Measurements from ENCODE around the gene ZBTB25. TPM values are rescaled to one million over a fixed set of nuclear protein-coding genes. Genes with fewer than 3 reads are reported as not detected.

ZBTB25 gene
- total RNA-seq, 2 experiments from 2014 or later, result 18.4 to 35.4 TPM

GRCh38 chr14:64544607-64545312, 41.1 kb upstream of the ZBTB25 start:
- TF ChIP-seq CTCF (conservative IDR thresholded peaks at IDR 0.05; ENCODE audit: low read length) (no peak), EZH2phosphoT487 (IDR thresholded peaks at IDR 0.05; ENCODE audit: borderline replicate concordance, low read depth, low read length) (no peak)

GRCh38 chr14:64542836-64543201, 39.2 kb upstream of the ZBTB25 start:
- no peaks in the 10 kb centered on the region for H3K9me3 ChIP-seq (ENCODE audit: low read length)
- H3K4me2 ChIP-seq (ENCODE audit: low read length), result no peak overlapping the region
- H3K36me3 ChIP-seq (ENCODE audit: insufficient read depth, low read length), result no peaks in the 10 kb centered on the region
- H3K27ac ChIP-seq (ENCODE audit: low read depth, low read length, poor library complexity, severe bottlenecking), result no peak overlapping the region
- H2AFZ ChIP-seq (ENCODE audit: low read length), result no peak overlapping the region
- CTCF ChIA-PET (ENCODE audit: unreplicated experiment), result no interaction called here
- POLR2A ChIA-PET, result no interaction called here
- TF ChIP-seq EZH2phosphoT487 (IDR thresholded peaks at IDR 0.05; ENCODE audit: borderline replicate concordance, low read depth, low read length) (no peak), CTCF (conservative IDR thresholded peaks at IDR 0.05; ENCODE audit: low read length) (no peak)
- no peaks in the 10 kb centered on the region for H3K79me2 ChIP-seq (ENCODE audit: insufficient read depth, low read depth, low read length)
- H3K9me2 ChIP-seq (ENCODE audit: insufficient read depth, low read length), result no peaks in the 10 kb centered on the region
- BruUV-seq (replicated peaks), result no TSS peak
- H4K20me1 ChIP-seq (ENCODE audit: insufficient read depth, low read length), result no peaks in the 10 kb centered on the region
- no peak for DNase-seq (ENCODE audit: low spot score)
- H3K4me1 ChIP-seq (ENCODE audit: insufficient read depth, low read length, poor library complexity, severe bottlenecking), result peaks cover 3% of the 10 kb centered on the region
- intact Hi-C loops (cut with micrococcal nuclease; ENCODE audit: unreplicated experiment), result no loop called here
- H3K4me3 ChIP-seq (ENCODE audit: low read depth, low read length, poor library complexity, severe bottlenecking), result no peak overlapping the region

More at GRCh38 chr14:64544607-64545312, 41.1 kb upstream of the ZBTB25 start:
- Histone ChIP-seq H3K79me2 (ENCODE audit: insufficient read depth, low read depth, low read length) (no peaks in the 10 kb centered on the region), H3K4me1 (ENCODE audit: insufficient read depth, low read length, poor library complexity, severe bottlenecking) (no peaks in the 10 kb centered on the region), H3K9me3 (ENCODE audit: low read length) (no peaks in the 10 kb centered on the region), H2AFZ (ENCODE audit: low read length) (no peak overlapping the region), H3K36me3 (ENCODE audit: insufficient read depth, low read length) (no peaks in the 10 kb centered on the region), H3K4me2 (ENCODE audit: low read length) (no peak overlapping the region), H3K4me3 (ENCODE audit: low read depth, low read length, poor library complexity, severe bottlenecking) (no peak overlapping the region), H3K9me2 (ENCODE audit: insufficient read depth, low read length) (no peaks in the 10 kb centered on the region), H4K20me1 (ENCODE audit: insufficient read depth, low read length) (no peaks in the 10 kb centered on the region), H3K27ac (ENCODE audit: low read depth, low read length, poor library complexity, severe bottlenecking) (no peak overlapping the region)
- DNase-seq (ENCODE audit: low spot score), result no peak
- CTCF ChIA-PET (ENCODE audit: unreplicated experiment), result no interaction called here
- POLR2A ChIA-PET, result interaction anchor here (0.7 kb wide), 1 partner anchor 36 kb away, joined by 5 read pairs; no protein-coding TSS in a partner anchor
- intact Hi-C loops (cut with micrococcal nuclease; ENCODE audit: unreplicated experiment), result no loop called here
- no TSS peak for BruUV-seq (replicated peaks)

All from OCI-LY7 (cell line).